Kidney (tissue), 14 donors: ENCODE data around the gene RCBTB2. TPM values are rescaled to one million over a fixed set of nuclear protein-coding genes. Genes with fewer than 3 reads are reported as not detected.

Experiments used
- DNase-seq, 5 donors: peaks; one replicate each; pipeline ENCODE4 v3.0.0-alpha.2; 2013 to 2020
- FAIRE-seq: peaks from 2 replicates; lab custom pipeline; 2012; peaks lifted over from hg19 to GRCh38; lab: Jason Lieb, UNC
- H3K27ac ChIP-seq, 2 donors: one replicate each; pipeline ENCODE4 v1.7.0; 2013; ENCODE audit warnings: low read depth in 2 of 2, low read length in 2 of 2, inconsistent platforms in 1 of 2
- H3K27me3 ChIP-seq: one replicate; pipeline ENCODE4 v1.7.1; 2013; ENCODE audit warnings: low read length, inconsistent platforms; ENCODE audit not compliant: control insufficient read depth, insufficient read depth
- H3K36me3 ChIP-seq, 3 donors: one replicate each; pipeline versions ENCODE4 v1.7.0 to v1.7.1; 2013; ENCODE audit warnings: low read length in 3 of 3, control low read depth in 1 of 3, inconsistent platforms in 1 of 3; ENCODE audit not compliant: insufficient read depth in 3 of 3, control insufficient read depth in 2 of 3
- H3K4me1 ChIP-seq, 3 donors: one replicate each; pipeline versions ENCODE4 v1.7.0 to v1.7.1; 2013; ENCODE audit warnings: low read length in 3 of 3, inconsistent platforms in 1 of 3, low read depth in 1 of 3; ENCODE audit not compliant: control insufficient read depth in 2 of 3, insufficient read depth in 2 of 3
- H3K4me3 ChIP-seq, 3 donors: one replicate each; pipeline versions ENCODE4 v1.7.0 to v1.8.1; 2013; ENCODE audit warnings: low read length in 3 of 3, control low read depth in 1 of 3, inconsistent platforms in 1 of 3
- H3K9ac ChIP-seq, 3 donors: one replicate each; pipeline versions ENCODE4 v1.7.0 to v1.7.1; 2013; ENCODE audit warnings: low read length in 3 of 3, control low read depth in 1 of 3, inconsistent platforms in 1 of 3
- H3K9me3 ChIP-seq, 3 donors: one replicate each; pipeline versions ENCODE4 v1.7.0 to v1.7.1; 2013; ENCODE audit warnings: low read length in 3 of 3, control low read depth in 1 of 3, inconsistent platforms in 1 of 3; ENCODE audit not compliant: control insufficient read depth in 2 of 3, insufficient read depth in 1 of 3
- CTCF ChIP-seq: IDR thresholded peaks from 3 replicates; pipeline ENCODE4 v1.5.1; 2012; ENCODE audit warnings: mild to moderate bottlenecking, moderate library complexity, borderline replicate concordance; ENCODE audit not compliant: insufficient read depth; ENCODE audit errors: extremely low read depth
- intact Hi-C: fragments of 100-400 bp; cut with DNase I; formaldehyde crosslinking; loops from one replicate; pipeline ENCODE4 v1.11.1; 2022
- polyA plus RNA-seq: library from polyadenylated mRNA; stranded (reverse); fragments of 350-450 nt; fragmentation: Illumina TruSeq; extraction: RNeasy Lipid Tissue Mini Kit (QIAGEN cat#74804); gene quantifications from one replicate; pipeline ENCODE4 v1.2.3, GENCODE V29; 2014; ENCODE audit warnings: low read depth, low replicate concordance; ENCODE audit not compliant: insufficient read depth
- total RNA-seq: library from RNA; stranded (reverse); fragmentation: NEBNext Ultra II Directional; extraction: Animal tissue kit (Norgen Biotek cat#: 25700); gene quantifications from one replicate; pipeline ENCODE4 v1.2.1, GENCODE V29; 2021
- donor health status: control.
- donor health status: control.
- donor health status: control.
- donor health status: control.
- donor health status: control.
- donor health status: DM: yes; HTN: yes; CAD: no.
- donor health status: Normal renal cell carcinoma (clear cell type).

The RCBTB2 gene
- total and polyA plus RNA-seq, 2 donors from 2014 or later, result 17.0 to 19.6 TPM

GRCh38 chr13:48533961-48534600 is 1.2 kb upstream of the RCBTB2 start:
- Histone ChIP-seq H3K4me3 (no peak overlapping the region), H3K4me1 (peaks cover 0 to 8% (median 7%) of the 10 kb centered on the region in 3 donors), H3K9me3 (no peaks in the 10 kb centered on the region), H3K36me3 (no peaks in the 10 kb centered on the region), H3K27me3 (no peaks in the 10 kb centered on the region), H3K9ac (no peak overlapping the region), H3K27ac (no peak overlapping the region)
- intact Hi-C loops, result no loop called here
- FAIRE-seq, result no peak
- no peak for TF ChIP-seq CTCF
- no peak for DNase-seq

DNA sequence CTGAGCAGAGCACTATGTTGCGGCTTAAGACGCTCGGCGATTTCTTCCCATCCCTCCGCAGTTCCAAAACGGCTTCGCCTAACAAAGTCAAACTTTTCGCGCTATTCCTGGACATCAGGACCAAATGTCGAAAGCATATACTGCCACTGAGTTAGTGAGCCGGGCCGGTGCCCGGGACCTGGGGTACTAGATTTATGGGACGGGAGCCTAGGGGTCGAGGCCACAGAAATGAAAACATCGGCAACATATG is 699 bp downstream of the RCBTB2 start:
- DNase-seq, result peak in 1 of 5 donors; percentile 89
- no peaks in the 10 kb centered on the region for H3K9me3 ChIP-seq
- H3K9ac ChIP-seq, result peak overlapping the region; percentile 94 to 98 (median 96)
- no peaks in the 10 kb centered on the region for H3K36me3 ChIP-seq
- peak overlapping the region; percentile 99 for H3K27ac ChIP-seq
- peak overlapping the region; percentile 76 to 97 (median 92) for H3K4me3 ChIP-seq
- no peak for TF ChIP-seq CTCF
- intact Hi-C loops, result no loop called here
- H3K27me3 ChIP-seq, result no peaks in the 10 kb centered on the region
- no peak for FAIRE-seq
- H3K4me1 ChIP-seq, result peaks cover 0 to 8% (median 7%) of the 10 kb centered on the region in 3 donors

GRCh38 chr13:48531416-48532255 is 1.2 kb downstream of the RCBTB2 start:
- no peaks in the 10 kb centered on the region for H3K36me3 ChIP-seq
- H3K27ac ChIP-seq, result peak overlapping the region; percentile 99
- no peak for FAIRE-seq
- peaks cover 0 to 8% (median 7%) of the 10 kb centered on the region in 3 donors for H3K4me1 ChIP-seq
- DNase-seq, result peak in 2 of 5 donors; percentile 32 to 66
- no peaks in the 10 kb centered on the region for H3K9me3 ChIP-seq
- intact Hi-C loops, result no loop called here
- no peaks in the 10 kb centered on the region for H3K27me3 ChIP-seq
- H3K4me3 ChIP-seq, result peak overlapping the region; percentile 76 to 97 (median 92)
- peak overlapping the region; percentile 94 to 98 (median 96) for H3K9ac ChIP-seq
- TF ChIP-seq CTCF, result no peak
